HG03066 (cell line): ENCODE results near the gene ADAMTS17.
A peak's percentile ranks its signal among the peaks of the same experiment; 100 is the strongest.
"Not testable (repeated sequence)": the region's sequence is repeated elsewhere in the genome, so short reads cannot be mapped to it uniquely, and the experiment has no call there.

ENCODE experiments used
- ATAC-seq: cut with Tn5 transposase; IDR thresholded peaks from one replicate; pipeline ENCODE4 v1.9.1; 2021; ENCODE audit warnings: low read depth; ENCODE audit not compliant: unreplicated experiment

The ADAMTS17 gene

GRCh38 chr15:99944131-99944530, 397.6 kb downstream of the ADAMTS17 start:
- ATAC-seq = no peak

GRCh38 chr15:99943466-99943865, 398.3 kb downstream of the ADAMTS17 start:
- ATAC-seq = no peak

- no peak for ATAC-seq
Observed at GRCh38 chr15:99932676-99933402, 408.9 kb downstream of the ADAMTS17 start.

- ATAC-seq = no peak
Observed at GRCh38 chr15:99931703-99932603, 409.8 kb downstream of the ADAMTS17 start.

GRCh38 chr15:99930696-99931095, 411.1 kb downstream of the ADAMTS17 start:
- no peak for ATAC-seq

- ATAC-seq = no peak
Observed at GRCh38 chr15:99929266-99929665, 412.5 kb downstream of the ADAMTS17 start.

GRCh38 chr15:99928429-99928981, 413.3 kb downstream of the ADAMTS17 start:
- ATAC-seq = peak; percentile 88

- not testable (repeated sequence) for ATAC-seq
Observed at GRCh38 chr15:99926532-99926931, 415.2 kb downstream of the ADAMTS17 start.

- ATAC-seq = no peak
Observed at GRCh38 chr15:99925661-99926461, 415.9 kb downstream of the ADAMTS17 start.

- ATAC-seq = no peak
Observed at GRCh38 chr15:99923711-99924110, 418.1 kb downstream of the ADAMTS17 start.
